OCI-LY1 (cell line): Measurements from ENCODE around the gene HDLBP.

Source experiments
- H2AFZ ChIP-seq: fragments of 200-600 bp; sonication (generic), shearing (Covaris generic); 2 replicates; pipeline ENCODE4 v1.6.0; 2014; ENCODE audit warnings: antibody characterized with exemption, mild to moderate bottlenecking, low read length
- H3F3A ChIP-seq: fragments of 200-600 bp; sonication (generic), shearing (Covaris generic); 2 replicates; pipeline ENCODE4 v1.6.0; 2014; ENCODE audit warnings: mild to moderate bottlenecking, antibody characterized with exemption, low read length, moderate library complexity; ENCODE audit not compliant: insufficient read depth
- H3K27ac ChIP-seq: fragments of 200-600 bp; sonication (generic); 2 replicates; pipeline ENCODE4 v1.5.1; 2014; ENCODE audit warnings: low read length, mixed run types, mild to moderate bottlenecking, low read depth; ENCODE audit not compliant: poor library complexity, severe bottlenecking
- H3K27me3 ChIP-seq: fragments of 200-600 bp; sonication (generic); 2 replicates; pipeline ENCODE4 v1.6.0; 2014; ENCODE audit warnings: antibody characterized with exemption, mild to moderate bottlenecking, low read length, moderate library complexity; ENCODE audit not compliant: insufficient read depth
- H3K36me3 ChIP-seq: fragments of 200-600 bp; sonication (generic); 2 replicates; pipeline ENCODE4 v1.6.1; 2014; ENCODE audit warnings: mild to moderate bottlenecking, antibody characterized with exemption, low read length, moderate library complexity, mixed read lengths; ENCODE audit not compliant: insufficient read depth
- H3K4me1 ChIP-seq: fragments of 200-600 bp; sonication (generic); 2 replicates; pipeline ENCODE4 v1.5.1; 2014; ENCODE audit warnings: mild to moderate bottlenecking, low read length, moderate library complexity; ENCODE audit not compliant: insufficient read depth, severe bottlenecking
- H3K4me2 ChIP-seq: fragments of 200-600 bp; sonication (generic), shearing (Covaris generic); 2 replicates; pipeline ENCODE4 v1.6.1; 2014; ENCODE audit warnings: low read length
- H3K4me3 ChIP-seq: fragments of 200-600 bp; sonication (generic); 2 replicates; pipeline ENCODE4 v1.5.1; 2014; ENCODE audit warnings: low read length, low read depth, mild to moderate bottlenecking, mixed read lengths; ENCODE audit not compliant: poor library complexity, severe bottlenecking
- H3K79me2 ChIP-seq: fragments of 200-600 bp; shearing (Covaris generic); 2 replicates; pipeline ENCODE4 v1.6.1; 2016; ENCODE audit warnings: mixed run types, low read length, mixed read lengths; ENCODE audit not compliant: insufficient read depth
- H3K9ac ChIP-seq: fragments of 200-600 bp; sonication (generic), shearing (Covaris generic); 2 replicates; pipeline ENCODE4 v1.6.1; 2014; ENCODE audit warnings: mild to moderate bottlenecking, low read length, mixed read lengths
- H3K9me2 ChIP-seq: fragments of 200-600 bp; sonication (generic), shearing (Covaris generic); 2 replicates; pipeline ENCODE4 v1.6.1; 2014; ENCODE audit warnings: low read depth, mild to moderate bottlenecking, low read length, mixed read lengths
- H3K9me3 ChIP-seq: fragments of 200-600 bp; shearing (Covaris generic); 2 replicates; pipeline ENCODE4 v1.6.1; 2014; ENCODE audit warnings: low read length, mixed read lengths
- H4K20me1 ChIP-seq: fragments of 200-600 bp; sonication (generic), shearing (Covaris generic); 2 replicates; pipeline ENCODE4 v1.6.0; 2016; ENCODE audit warnings: mild to moderate bottlenecking, low read length; ENCODE audit not compliant: insufficient read depth
- EZH2 ChIP-seq: fragments of 200-600 bp; sonication (generic), shearing (Covaris generic); IDR thresholded peaks from 2 replicates; pipeline ENCODE4 v1.8.0; 2017; ENCODE audit warnings: borderline replicate concordance, mixed run types, mild to moderate bottlenecking, antibody characterized with exemption, low read length, moderate library complexity, mixed read lengths
- TF ChIP-seq, protein P1 (sequence below): fragments of 200-600 bp; sonication (generic), shearing (Covaris generic); IDR thresholded peaks from 2 replicates; pipeline ENCODE4 v1.5.1; 2017; ENCODE audit warnings: mild to moderate bottlenecking, antibody characterized with exemption, low read length, moderate library complexity, mixed read lengths

The HDLBP gene

DNA sequence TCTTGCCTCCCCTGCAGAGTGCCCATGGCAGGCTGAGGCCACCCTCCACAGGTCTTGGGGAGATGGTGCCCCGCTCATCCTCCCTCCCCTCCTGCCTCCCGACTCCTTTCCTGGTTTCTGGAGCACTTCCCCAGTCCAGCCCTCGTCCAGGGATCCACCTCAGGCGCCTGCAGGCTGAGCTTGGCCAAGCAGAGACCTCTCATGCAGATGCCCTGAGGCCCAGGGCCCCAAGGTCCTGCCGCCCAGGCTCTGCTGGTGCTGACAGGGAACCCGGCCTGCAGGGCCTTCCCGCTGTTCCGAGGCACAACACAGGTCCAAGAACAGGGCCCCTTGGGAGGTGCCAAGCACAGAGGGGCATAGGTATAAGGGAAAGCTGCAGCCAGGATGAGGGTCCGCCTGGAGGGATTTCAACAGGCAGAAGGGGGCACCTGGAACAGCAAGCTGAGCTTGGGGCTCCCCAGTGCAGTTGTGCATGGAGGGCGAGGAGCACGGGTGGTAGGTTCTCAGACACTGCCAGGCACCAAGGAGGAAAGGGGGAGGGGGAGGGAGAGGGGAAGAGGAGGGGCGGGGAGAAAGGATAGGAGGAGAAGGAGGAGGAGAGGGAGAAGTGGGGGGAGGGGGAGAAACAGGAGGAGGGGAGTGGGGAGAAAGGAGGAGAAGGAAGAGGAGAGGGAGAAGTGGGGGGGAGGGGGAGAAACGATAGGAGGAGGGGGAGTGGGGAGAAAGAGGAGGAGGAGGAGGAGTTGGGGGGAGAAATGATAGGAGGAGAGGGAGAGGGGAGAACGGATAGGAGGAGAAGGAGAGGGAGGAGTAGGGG lies 128.2 kb downstream of the HDLBP start:
- H2AFZ ChIP-seq: no peak overlapping the region
- no peaks in the 10 kb centered on the region for H3K79me2 ChIP-seq
- peaks cover 10% of the 10 kb centered on the region for H3K4me1 ChIP-seq
- H3F3A ChIP-seq: no peaks in the 10 kb centered on the region
- no peaks in the 10 kb centered on the region for H4K20me1 ChIP-seq
- no peak overlapping the region for H3K4me3 ChIP-seq
- no peaks in the 10 kb centered on the region for H3K9me3 ChIP-seq
- no peak overlapping the region for H3K27ac ChIP-seq
- TF ChIP-seq EZH2: no peak
- TF ChIP-seq, protein P1, sequence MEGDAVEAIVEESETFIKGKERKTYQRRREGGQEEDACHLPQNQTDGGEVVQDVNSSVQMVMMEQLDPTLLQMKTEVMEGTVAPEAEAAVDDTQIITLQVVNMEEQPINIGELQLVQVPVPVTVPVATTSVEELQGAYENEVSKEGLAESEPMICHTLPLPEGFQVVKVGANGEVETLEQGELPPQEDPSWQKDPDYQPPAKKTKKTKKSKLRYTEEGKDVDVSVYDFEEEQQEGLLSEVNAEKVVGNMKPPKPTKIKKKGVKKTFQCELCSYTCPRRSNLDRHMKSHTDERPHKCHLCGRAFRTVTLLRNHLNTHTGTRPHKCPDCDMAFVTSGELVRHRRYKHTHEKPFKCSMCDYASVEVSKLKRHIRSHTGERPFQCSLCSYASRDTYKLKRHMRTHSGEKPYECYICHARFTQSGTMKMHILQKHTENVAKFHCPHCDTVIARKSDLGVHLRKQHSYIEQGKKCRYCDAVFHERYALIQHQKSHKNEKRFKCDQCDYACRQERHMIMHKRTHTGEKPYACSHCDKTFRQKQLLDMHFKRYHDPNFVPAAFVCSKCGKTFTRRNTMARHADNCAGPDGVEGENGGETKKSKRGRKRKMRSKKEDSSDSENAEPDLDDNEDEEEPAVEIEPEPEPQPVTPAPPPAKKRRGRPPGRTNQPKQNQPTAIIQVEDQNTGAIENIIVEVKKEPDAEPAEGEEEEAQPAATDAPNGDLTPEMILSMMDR: no peak
- H3K4me2 ChIP-seq: no peak overlapping the region
- peaks cover 5% of the 10 kb centered on the region; the same call in 1 of the 2 replicates for H3K27me3 ChIP-seq
- H3K36me3 ChIP-seq: peaks cover 6% of the 10 kb centered on the region
- H3K9me2 ChIP-seq: no peaks in the 10 kb centered on the region
- no peak overlapping the region for H3K9ac ChIP-seq

DNA sequence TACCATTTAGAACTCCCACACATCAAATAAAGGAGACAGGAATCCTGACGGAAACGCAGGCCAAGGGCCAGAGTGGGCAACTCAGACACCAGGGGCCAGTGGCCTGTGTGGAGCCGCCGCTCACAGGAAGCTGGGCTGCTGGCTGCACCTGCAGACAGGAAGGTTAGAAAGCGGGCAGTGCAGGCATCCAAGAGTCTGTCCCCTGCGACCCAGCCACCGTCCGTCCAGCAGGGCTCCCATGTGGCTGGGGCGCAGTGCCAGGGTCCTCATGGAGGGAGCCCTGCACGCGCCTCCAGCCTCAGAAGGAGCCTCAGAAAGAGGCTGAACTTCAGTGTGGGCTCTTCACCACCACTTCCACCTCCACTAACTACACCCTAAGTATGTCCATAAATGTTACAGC lies 129.5 kb downstream of the HDLBP start:
- Histone ChIP-seq H3K27ac (no peak overlapping the region), H3K4me1 (peaks cover 10% of the 10 kb centered on the region), H3K9me3 (no peaks in the 10 kb centered on the region), H3K4me3 (no peak overlapping the region), H4K20me1 (no peaks in the 10 kb centered on the region), H3K4me2 (no peak overlapping the region), H3K9ac (no peak overlapping the region), H3K27me3 (peaks cover 5% of the 10 kb centered on the region; the same call in 1 of the 2 replicates), H3F3A (no peaks in the 10 kb centered on the region), H3K79me2 (no peaks in the 10 kb centered on the region), H3K9me2 (no peaks in the 10 kb centered on the region), H2AFZ (no peak overlapping the region), H3K36me3 (peaks cover 6% of the 10 kb centered on the region)
- no peak for TF ChIP-seq EZH2
- TF ChIP-seq, protein P1: no peak

DNA sequence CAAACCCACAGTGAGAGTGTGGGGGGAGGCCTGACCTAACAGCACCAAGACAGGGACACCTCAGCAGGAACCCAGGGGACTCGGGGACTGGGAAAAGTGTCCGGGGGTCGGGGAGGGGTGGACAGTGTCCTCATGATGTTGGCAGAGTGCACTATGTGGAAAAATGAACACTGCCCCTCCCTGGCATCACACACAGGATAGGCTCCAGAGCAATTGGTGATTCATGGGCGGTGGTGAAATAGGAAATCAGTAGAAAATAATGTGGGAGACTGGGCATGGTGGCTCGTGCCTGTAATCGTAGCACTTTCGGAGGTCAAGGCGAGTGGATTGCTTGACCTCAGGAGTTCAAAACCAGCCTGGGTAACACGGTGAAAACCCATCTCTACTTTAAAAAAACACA lies 130.6 kb downstream of the HDLBP start:
- Histone ChIP-seq H3K9ac (no peak overlapping the region), H4K20me1 (no peaks in the 10 kb centered on the region), H3K36me3 (peaks cover 13% of the 10 kb centered on the region), H3K27ac (no peak overlapping the region), H3K4me3 (no peak overlapping the region), H3K4me1 (peaks cover 10% of the 10 kb centered on the region), H3K79me2 (no peaks in the 10 kb centered on the region), H2AFZ (no peak overlapping the region), H3K9me2 (no peaks in the 10 kb centered on the region), H3F3A (no peaks in the 10 kb centered on the region), H3K27me3 (peaks cover 5% of the 10 kb centered on the region; the same call in 1 of the 2 replicates), H3K9me3 (no peaks in the 10 kb centered on the region), H3K4me2 (no peak overlapping the region)
- TF ChIP-seq, protein P1: no peak
- no peak for TF ChIP-seq EZH2
